Measurements from ENCODE around the gene NMNAT1.
"Not testable (repeated sequence)": the region's sequence is repeated elsewhere in the genome, so short reads cannot be mapped to it uniquely, and the experiment has no call there.

NMNAT1 gene

GRCh38 chr1:9922342-9922741, 20.9 kb upstream of the NMNAT1 start:
- DNase-seq: no peak

- DNase-seq: no peak
These were observed 16.0 kb upstream of the NMNAT1 start for GRCh38 chr1:9927259-9927658.

DNA sequence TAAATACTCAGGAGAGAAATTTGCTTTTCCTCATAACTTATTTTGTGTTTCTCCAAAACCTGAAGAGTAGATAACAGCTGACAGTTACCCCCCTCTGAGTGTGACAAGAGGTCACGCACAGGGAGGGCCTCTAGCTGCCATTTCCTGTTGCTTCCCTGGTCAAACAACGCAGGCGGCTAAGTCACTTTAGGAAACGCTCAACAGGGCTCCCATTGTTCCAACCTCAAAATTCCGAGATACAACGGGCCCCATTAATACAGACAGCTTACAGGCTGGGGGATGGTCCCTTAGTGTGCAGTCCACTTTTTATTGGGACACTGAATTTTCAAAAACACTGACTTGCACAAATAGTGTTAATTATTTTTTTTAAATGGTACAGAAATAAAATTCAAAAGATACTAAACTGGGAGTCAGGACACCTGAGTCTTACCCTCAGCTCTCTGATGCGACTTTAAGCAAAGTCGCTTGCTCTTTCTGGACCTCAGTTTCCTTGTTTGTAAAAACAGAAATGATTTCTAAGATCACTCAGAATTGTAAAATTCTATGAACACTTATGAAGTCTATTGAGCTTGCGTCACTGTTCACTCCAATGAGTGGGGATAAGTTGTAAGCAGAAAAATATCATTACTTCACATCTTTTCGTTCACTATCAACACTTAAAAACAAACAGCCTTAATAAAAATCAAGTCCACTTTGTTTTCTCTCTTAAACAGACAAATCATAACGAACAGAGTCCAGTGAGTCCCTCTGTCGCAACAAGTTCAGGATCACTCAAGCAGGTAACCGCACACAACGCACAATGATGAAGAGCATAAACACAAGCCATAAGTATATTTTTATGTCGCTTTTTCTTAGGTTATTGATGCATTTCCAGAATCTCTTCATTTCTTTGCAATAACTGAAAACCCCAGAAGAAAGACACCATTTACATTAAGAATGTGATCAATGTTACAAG, 13.6 kb upstream of the NMNAT1 start:
- no peak for DNase-seq

DNA sequence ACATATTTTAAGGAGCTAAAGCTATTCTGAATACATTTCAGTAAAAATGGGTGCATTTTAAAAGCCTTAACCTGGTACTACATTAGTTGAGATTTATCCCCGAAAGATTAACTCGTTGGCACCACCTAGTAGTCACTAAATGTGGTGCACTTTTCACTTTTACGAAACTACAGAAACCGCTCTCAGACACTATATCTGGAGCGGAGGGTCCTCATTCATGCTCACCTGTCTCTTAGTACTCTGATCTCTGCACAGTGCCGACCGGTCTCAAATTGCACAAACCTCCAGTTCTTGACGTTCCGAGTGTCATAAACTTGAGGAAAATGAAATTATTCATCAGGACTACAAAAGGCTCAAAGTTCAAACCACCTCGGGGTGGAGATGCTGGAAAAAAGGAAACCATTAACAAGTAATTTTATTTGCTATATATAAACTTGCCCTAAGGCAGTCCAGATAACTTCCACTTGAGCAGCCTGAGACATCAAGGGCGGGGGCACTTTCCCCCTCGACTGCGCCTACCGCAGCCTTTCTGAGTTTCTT, 806 bp upstream of the NMNAT1 start:
- DNase-seq: peak in 4 of 6 experiments; percentile 3 to 41 (median 24)

- no peak for DNase-seq
These were observed 3.0 kb downstream of the NMNAT1 start for GRCh38 chr1:9946315-9946714.

GRCh38 chr1:9957726-9958125, 14.5 kb downstream of the NMNAT1 start:
- no peak for DNase-seq

DNA sequence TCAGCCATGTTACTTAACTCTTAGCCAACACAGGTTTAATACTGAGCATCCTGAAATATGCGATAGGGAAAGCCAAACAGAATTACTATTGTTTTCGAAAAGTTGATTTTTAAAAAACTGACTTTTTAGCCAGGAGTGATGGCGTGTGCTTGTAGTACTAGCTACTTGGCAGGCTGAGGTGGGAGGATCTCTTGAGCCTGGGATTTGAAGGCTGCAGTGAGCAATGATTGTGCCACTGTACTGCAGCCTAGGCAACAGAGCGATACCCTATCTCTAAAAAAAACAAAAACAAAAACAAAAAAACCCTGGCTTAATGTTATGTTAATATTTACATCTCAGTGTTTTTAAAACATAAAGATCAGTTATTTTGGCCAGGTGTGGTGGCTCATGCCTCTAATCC, 16.7 kb downstream of the NMNAT1 start:
- DNase-seq: no peak

DNA sequence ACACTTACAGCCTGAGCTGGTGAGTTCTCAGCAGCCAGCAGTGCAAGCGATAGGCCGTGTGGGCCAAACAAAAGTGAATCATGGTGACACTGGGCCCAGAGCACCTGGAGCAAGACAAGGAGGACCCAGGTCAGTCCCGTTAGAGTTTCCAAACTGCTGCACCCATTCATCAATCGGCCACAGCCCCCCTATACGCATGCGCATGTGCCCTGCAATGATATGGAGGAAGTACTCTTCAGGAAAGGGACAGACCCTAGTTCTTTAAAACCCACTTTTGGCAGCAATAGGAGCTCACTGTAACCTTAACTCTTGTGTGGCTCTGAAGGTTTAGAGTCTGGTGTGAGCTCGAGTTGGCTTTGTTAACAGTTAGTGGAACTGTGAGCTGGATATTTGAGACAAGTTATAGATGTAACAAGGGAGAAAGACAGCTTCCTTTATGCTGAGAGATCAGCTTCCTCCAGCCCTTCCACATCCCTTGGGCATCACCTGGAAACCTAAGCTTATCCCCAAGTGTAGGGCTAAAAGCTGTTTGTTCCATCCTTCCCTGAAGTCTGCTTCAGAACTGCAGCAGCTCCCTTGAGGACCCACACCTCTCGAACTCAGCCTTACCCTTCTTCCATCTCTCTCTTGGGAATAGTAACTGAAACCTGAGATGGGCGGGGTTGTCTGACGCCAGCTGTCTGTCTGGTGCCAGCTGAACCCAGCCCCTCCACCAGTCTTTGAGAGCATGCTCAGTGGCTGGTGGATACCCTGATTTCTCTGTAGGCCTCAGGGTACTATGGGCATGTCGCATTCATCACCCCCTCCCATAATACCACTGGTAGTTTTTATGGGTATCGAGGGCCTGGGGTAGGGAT, 17.7 kb downstream of the NMNAT1 start:
- no peak for DNase-seq

DNA sequence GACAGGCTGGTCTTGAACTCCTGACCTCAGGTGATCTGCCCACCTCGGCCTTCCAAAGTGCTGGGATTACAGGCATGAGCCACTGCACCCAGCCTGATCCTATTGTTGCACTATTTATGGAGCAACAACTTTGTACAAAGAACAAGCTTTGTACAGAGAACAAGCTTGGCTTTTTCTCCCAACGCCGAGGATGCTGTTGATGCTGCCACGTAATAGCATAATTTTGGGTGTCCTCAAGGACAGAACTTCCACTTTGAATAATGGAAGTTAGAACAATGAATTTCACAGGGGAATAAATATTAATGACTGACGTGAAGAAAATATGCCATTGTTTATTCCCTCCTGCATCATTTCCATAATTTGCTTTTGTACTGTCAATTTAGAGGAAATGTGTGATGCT, 41.0 kb downstream of the NMNAT1 start:
- no peak for DNase-seq

- no peak for DNase-seq
These were observed 41.7 kb downstream of the NMNAT1 start for GRCh38 chr1:9985001-9985400.

- no peak for DNase-seq
These were observed 46.5 kb downstream of the NMNAT1 start for GRCh38 chr1:9989773-9990172.

DNA sequence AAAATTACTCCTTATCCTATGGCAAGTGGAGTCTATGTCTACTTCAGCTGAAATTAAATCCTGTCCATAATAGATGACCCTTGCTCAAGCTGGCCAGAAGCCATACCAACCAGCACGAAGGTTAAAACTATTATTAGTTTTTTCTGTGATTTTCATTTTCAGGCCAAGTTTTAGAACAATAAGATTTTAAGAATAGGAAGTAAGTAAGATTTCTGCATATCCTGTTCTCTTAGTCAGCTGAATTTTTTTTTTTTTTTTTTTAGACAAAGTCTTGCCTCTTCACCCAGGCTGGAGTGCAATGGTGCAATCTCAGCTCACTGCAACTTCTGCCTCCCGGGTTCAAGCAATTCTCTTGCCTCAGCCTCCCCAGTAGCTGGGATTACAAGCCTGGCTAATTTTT, 47.7 kb downstream of the NMNAT1 start:
- DNase-seq: no peak

DNA sequence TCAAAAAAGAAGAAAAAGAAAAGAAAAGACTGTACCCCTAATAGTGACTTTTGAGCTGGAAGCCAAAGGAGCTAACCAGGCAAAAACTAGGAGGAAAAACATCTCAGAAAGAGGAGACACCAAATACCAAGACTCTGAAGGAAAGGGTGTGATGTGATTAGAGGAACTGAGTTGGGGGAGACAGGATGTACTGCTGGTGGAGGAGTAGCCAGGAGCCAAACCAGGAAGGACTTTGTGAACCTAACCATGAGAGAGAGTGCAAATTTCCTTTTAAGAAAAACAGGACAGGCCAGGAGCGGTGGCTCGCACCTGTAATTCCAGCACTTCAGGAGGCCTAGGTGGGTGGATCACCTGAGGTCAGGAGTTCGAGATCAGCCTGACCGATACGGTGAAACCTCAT, 49.6 kb downstream of the NMNAT1 start:
- no peak for DNase-seq

DNA sequence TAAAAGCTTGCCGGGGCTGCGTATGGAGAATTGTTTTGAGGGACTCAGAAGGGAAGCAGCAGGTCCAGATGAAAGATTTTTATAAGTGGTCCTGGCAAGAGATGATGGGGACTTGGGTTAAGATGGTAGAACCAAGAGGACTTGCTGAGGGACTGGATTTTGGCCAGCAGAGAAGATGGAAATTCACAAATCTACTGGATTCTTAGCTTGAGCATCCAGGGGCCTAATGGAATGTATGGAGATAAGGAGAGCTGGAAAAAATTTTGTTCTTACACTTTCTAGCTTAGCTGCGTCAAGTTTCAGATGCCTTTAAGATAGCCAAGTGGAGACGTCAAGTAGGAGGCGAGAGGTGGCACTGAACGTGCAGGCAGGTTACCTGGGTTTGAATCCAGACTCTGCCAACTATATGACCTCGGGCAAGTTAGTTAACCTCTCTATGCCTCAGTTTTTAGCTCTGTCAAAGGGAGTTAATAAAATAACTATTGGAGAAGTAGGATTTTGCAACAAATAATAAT, 50.3 kb downstream of the NMNAT1 start:
- DNase-seq: no peak

DNA sequence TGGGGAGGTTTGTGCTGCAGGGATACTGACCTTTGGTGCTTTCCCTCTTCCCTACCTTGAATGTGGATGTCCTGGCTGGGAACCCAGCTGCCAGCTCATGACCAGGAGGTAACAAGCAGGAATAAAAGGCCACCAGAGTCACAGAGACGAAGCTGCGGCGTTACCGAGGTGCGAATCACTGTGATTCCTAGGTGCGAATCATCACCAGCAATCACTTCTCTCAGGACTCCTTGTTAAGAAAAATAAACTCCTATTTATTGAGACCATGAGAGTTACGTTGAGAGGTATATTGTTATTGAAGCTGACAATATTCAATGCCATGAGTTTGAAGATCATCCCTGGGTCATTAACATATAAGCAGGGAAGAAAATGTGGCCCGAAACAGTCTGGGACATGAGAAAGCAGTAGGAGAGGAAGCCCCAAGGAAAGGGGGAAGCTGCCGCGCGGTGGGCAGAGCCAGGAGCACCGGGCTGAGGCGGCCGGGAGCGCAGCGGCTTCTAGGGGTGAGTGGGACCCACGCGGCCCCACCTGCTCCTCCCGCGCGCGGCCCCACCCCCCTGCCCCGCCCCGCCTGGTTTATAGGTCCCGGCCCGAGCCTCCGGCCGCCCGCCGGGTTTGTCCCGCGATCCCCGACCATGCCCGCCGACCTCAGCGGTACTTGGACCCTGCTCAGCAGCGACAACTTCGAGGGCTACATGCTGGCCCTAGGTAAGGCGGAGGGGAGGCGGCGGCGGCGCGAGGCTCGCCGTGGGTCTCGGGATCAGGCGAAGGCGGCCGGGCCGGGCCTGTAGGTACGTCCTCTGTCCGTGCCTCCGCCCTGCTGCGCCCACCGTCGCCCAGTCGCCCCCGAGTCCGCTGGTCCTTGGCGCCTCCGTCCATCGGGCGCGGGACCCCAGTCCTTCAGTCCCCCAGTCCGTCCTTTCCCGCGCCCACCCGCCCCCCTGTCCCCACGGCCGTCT, 53.6 kb downstream of the NMNAT1 start, which contains the start of gene RBP7:
Gene RBP7, plus strand, starts transcription at position 605 of the 959 bp plus-strand sequence. Its CDS starts 31 bp downstream, at position 636.
- no peak for DNase-seq

- DNase-seq: no peak
These were observed 57.9 kb downstream of the NMNAT1 start for GRCh38 chr1:10001016-10001665.

DNA sequence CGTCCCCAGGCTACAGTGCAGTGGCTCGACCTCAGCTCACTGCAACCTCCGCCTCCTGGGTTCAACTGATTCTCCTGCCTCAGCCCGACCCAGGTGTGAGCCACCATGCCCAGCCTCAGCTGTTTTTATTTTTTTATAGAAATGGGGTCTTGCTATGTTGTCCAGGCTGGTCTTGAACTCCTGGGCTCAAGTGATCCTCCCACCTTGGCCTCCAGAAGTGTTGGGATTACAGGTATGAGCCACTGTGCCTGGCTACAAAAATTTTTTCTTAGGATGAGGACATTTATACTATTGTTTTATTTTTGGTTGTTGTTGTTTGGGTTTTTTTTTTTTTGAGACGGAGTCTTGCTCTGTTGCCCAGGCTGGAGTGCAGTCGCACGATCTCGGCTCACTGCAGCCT, 62.0 kb downstream of the NMNAT1 start:
- not testable (repeated sequence) for DNase-seq

GRCh38 chr1:10007169-10007568, 63.9 kb downstream of the NMNAT1 start:
- DNase-seq: no peak

- DNase-seq: no peak
These were observed 70.7 kb downstream of the NMNAT1 start for GRCh38 chr1:10014016-10014415.

- no peak for DNase-seq
These were observed 76.3 kb downstream of the NMNAT1 start for GRCh38 chr1:10019561-10019960.

- no peak for DNase-seq
These were observed 76.8 kb downstream of the NMNAT1 start for GRCh38 chr1:10020086-10020485.
